ENCODE measurements around the gene SSTR3.
"Not testable (repeated sequence)": the region's sequence is repeated elsewhere in the genome, so short reads cannot be mapped to it uniquely, and the experiment has no call there.

Gene SSTR3

DNA sequence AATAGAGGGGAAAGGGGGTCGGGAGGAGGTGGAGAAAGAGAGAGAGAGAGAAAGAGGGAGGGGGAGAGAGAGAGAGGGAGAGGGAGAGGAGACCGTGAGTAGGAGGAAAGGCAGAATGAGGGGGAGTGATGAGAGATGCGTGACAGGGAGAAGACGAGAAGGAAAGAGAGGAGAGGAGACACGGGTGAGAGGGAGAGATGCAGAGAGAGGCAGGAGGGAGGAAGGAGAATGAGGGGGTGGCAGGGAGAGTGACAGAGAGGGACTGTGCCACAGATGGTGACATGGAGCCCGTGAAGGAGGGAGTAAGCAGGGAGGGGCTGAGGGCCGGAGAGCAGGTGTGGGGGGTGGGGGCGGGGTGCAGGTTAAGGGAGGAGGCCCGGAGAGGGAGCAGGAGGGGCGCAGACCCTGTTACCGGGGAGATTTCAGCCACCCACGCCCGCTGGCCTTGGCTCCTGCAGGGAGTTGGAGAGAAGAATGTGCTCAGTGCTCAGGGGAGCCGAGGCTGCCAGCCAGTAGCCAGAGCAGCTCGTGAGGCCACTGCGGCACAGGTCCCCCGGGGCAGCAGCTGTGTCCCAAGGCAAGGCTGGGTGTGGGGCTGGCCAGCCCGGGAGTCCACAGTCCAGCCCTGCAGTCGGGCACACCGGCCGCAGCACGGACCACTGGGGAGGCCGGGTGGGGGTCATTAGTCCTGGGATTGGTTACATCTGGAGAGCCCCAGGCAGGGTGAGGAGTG lies at the start of gene SSTR3:
Gene SSTR3 (minus strand): TSS at position 304 of the 733 bp plus-strand sequence. CDS start 4,674 bp downstream, outside the sequence.
- peak; percentile 56 for DNase-seq

DNA sequence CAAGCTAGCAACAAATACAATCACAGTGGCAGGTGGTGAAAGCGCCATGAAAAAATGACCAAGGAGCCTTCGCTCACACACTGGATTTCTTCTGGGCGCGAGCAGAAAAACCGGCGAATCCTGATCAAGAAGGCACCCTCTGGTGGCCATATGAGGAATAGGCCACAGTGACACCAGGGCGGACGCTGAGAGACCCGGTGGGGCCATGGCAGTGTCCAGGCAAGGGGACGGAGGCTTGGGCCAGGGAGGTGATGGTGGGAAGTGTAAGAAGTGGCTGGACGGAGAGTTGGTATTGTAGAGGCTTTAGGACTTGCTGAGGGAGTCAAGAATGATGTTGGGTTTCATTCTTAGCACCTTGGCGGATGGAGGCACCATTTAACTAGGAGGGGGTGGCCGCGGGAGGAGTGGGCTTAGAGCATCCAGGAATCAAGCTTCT lies 48.6 kb upstream of the SSTR3 start:
- DNase-seq, result peak; percentile 50

DNA sequence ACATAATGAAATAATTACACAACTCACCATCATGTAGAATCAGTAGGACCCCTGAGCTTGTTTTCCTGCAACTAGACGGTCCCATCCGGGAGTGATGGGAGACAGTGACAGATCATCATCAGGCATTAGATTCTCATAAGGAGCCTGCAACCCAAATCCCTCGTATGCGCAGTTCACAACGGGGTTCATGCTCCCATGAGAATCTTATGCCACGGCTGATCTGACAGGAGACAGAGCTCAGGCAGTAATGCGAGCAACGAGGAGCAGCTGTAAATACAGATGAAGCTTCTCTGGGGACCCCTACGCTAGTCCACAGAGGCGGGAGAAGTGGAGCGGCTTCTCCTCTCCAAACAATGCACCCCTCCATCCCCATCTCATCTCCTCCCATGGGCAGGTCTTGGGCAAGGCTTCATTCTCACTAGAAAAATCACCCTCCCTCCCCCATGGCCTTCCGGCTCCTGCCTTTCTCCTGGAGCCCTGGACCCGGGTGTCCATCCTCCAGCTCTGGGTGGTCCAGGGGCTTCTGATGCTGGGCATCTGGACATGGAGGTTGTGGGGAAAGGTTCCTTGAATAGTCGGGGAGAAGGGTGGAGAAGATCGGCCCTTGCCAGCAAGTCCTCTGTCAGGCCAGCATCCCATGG lies 48.0 kb upstream of the SSTR3 start:
- DNase-seq, result no peak

DNA sequence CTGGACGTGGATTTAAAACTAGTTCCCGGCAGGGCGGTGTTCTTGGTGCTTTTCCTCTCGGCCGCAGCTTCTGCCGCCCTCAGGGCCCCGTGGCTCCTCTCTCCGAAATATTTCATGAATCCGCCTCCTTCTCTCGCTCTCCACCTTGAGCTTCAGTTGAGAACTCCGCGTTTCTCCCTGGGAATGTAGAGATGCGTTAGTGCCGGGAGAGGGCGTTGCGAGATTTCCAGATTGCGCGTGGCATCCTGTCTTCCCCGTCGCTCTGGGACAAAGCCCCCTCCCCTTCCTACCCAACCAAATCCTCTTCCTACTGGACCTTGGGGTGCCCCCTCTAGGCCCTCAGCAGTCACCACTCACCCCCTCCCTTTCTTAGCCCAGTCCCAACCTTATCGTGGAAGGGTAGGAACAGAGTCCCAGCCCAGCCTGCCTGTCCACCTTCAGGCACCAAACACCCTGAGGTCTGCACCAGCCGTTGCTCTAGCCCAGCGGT lies 47.3 kb upstream of the SSTR3 start:
- DNase-seq, result no peak

GRCh38 chr22:37258753-37259401 lies 46.6 kb upstream of the SSTR3 start:
- DNase-seq, result no peak

GRCh38 chr22:37258005-37258752 lies 45.9 kb upstream of the SSTR3 start:
- no peak for DNase-seq

DNA sequence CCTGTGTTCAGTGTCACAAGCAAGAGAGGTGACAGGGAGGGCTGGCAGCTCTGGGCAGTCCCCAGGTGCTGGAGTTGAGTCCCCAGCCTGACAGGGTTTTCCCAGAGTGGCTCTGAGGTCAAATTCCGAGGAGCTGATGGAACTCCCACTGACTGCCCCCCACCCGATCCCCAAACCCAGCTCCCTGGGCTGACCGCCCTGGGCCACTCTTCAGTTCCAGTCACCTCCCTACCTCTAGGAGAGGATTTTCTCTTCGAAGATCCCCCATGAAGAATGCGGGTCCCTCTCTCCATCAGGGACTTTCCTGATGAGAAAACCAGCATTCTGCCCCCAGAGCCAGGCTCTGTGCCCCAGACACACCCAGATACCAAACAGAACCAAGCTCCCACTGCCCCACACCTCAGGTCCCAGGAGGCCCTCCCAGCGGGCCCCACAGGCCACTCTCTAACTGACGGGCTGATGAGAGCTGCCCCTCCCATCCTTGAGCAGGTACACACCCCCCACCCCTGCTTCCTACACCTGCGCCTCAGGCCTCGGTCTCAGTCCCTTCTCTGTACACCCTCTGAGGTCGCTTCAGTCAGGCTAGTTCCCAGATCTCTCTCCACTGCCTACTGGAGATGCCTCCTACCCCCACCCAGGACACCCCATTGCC lies 43.9 kb upstream of the SSTR3 start:
- no peak for DNase-seq

GRCh38 chr22:37255558-37256006 lies 43.3 kb upstream of the SSTR3 start:
- DNase-seq, result no peak

DNA sequence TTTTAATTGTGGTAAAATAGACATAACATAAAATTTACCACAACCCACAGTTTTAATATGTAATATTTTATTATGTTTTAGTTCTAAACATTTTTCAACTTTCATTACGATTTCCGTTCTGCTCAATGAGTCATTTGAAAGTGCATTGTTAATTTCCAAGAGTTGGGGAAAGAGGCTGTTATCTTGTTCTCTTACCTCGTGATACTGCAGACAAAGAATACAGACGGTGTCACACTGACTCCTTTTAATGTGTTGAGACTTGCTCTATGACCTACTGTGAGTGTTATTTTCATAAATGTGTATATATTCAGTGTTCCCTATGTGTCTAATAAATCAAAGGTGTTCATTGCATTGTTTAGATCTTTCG lies 42.6 kb upstream of the SSTR3 start:
- no peak for DNase-seq

- no peak for DNase-seq
These were observed 42.1 kb upstream of the SSTR3 start for GRCh38 chr22:37254209-37254866.

- no peak for DNase-seq
These were observed 40.9 kb upstream of the SSTR3 start for GRCh38 chr22:37253126-37253660.

DNA sequence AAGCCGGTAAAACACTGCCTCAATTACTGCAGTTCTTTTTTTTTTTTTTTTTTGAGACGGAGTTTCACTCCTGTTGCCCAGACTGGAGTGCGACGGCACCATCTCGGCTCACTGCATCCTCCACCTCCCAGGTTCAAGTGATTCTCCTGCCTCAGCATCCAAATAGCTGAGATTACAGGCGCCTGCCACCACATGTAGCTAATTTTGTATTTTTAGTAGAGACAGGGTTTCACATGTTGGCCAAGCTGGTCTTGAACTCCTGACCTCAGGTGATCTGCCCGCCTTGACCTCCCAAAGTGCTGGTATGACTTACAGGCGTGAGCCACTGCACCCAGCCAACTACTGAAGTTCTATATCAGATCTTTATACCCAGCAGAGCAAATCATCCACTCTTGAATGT lies 39.6 kb upstream of the SSTR3 start:
- not testable (repeated sequence) for DNase-seq

- DNase-seq, result no peak
These were observed 37.7 kb upstream of the SSTR3 start for GRCh38 chr22:37249986-37250385.

GRCh38 chr22:37248251-37248650 lies 36.0 kb upstream of the SSTR3 start:
- no peak for DNase-seq

GRCh38 chr22:37245740-37246139 lies 33.5 kb upstream of the SSTR3 start:
- no peak for DNase-seq

DNA sequence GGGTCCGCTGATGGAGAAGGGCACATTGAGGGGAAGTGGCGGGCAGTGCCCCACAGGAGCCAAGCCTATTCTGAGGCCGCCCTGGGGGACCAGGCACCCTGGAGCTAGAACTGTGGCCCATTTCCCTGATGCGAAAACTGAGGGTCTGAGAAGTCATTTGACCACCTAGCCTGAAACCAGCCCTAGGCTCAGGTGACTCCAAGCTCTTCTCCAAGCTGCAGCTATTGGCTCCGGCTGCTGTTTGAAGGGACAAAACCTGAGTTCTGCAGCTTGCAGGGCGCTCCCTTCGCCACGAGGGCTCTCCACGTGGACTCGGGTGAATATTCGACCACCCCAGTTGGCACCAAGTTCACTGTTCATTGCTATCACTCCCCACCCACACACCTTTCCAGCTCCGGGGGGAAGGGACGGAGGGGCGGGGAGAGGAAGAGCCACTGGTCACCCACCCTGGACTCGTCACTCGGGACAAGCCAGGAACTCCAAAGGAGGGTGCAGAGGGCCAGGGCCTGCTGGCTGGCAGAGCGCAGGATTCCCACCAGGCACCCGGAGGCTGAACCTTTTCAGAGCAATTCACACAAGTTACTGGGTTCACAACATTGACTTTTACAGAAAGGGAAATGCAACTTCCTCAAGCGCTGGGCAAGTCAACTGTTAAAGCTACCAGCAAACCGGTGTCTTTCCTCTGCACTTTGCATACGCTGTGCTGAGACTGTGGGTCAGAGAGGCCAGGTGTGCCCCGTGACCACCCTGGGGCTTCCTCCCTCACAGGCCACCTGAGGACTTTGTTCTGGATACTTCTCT lies 32.8 kb upstream of the SSTR3 start:
- no peak for DNase-seq

- peak; percentile 45 for DNase-seq
These were observed 32.0 kb upstream of the SSTR3 start, which contains the start of gene RAC2 for GRCh38 chr22:37244114-37244921. RAC2 (minus strand) TSS chr22:37244269; CDS start chr22:37244148, 121 bp downstream.

GRCh38 chr22:37243402-37244113 lies 31.3 kb upstream of the SSTR3 start:
- no peak for DNase-seq

- DNase-seq, result no peak
These were observed 30.2 kb upstream of the SSTR3 start for GRCh38 chr22:37242395-37242918.

All from NCI-H2171 (cell line).